ENCODE measurements around the gene HUS1.

DNA sequence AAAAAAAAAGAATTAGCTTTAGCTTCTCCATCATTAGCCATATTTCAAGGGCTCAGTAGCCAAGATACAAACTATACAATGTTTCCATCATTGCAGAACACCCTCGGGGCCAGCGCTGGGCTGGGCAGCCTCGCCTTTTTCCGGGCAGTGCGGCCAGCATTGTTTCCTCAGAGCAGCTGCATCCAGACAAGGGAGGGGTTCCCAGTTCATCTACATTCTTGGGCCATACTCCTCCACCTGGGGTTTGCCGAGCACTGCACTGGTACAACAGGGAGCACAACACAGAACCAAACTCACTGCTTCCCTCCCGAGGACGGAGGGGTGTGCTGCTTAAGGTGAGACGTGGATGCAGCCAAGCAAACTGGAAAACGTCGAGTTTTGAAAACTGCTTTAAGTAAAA is 28.7 kb downstream of the HUS1 start:
- TF ChIP-seq ZNF274 (IDR thresholded peaks at IDR 0.05; ENCODE audit: borderline replicate concordance, extremely low read depth, low read length) = no peak
- no peak for TF ChIP-seq SP1 (IDR thresholded peaks at IDR 0.05; ENCODE audit: low read depth, low read length)
- TF ChIP-seq CTCF (IDR thresholded peaks at IDR 0.05; ENCODE audit: control extremely low read depth in 1 of 3, insufficient read depth in 1 of 3, low read depth in 1 of 3, low read length in 3 of 3) = peak in 2 of 3 experiments; percentile 34 to 39; a peak in 2 of 4 replicates
- no peak for TF ChIP-seq USF2 (IDR thresholded peaks at IDR 0.05; ENCODE audit: low read length)
- no peak for TF ChIP-seq MAX (IDR thresholded peaks at IDR 0.05)
- no peak for TF ChIP-seq SIN3A (conservative IDR thresholded peaks at IDR 0.05 in 1 of 2, IDR thresholded peaks at IDR 0.05 in 1 of 2; ENCODE audit: low read depth in 1 of 2, low read length in 2 of 2)
- no peak for TF ChIP-seq TBP (IDR thresholded peaks at IDR 0.05; ENCODE audit: low read depth, low read length)
- TF ChIP-seq JUND (IDR thresholded peaks at IDR 0.05; ENCODE audit: low read length) = no peak
- TF ChIP-seq POLR2A (IDR thresholded peaks at IDR 0.05; ENCODE audit: control extremely low read depth in 1 of 2, low read depth in 2 of 2, low read length in 2 of 2) = no peak
- TF ChIP-seq RXRA (IDR thresholded peaks at IDR 0.05; ENCODE audit: insufficient read depth, low read depth, low read length) = no peak
- no peak for TF ChIP-seq CBX8 (IDR thresholded peaks at IDR 0.05; ENCODE audit: borderline replicate concordance, low read depth, low read length)
